Hepatic stellate cell (primary cell): ENCODE measurements around the gene SCOC.

Experiments
- DNase-seq: peaks from one replicate; pipeline ENCODE4 v3.0.0; 2011; ENCODE audit warnings: low spot score

Gene SCOC

DNA sequence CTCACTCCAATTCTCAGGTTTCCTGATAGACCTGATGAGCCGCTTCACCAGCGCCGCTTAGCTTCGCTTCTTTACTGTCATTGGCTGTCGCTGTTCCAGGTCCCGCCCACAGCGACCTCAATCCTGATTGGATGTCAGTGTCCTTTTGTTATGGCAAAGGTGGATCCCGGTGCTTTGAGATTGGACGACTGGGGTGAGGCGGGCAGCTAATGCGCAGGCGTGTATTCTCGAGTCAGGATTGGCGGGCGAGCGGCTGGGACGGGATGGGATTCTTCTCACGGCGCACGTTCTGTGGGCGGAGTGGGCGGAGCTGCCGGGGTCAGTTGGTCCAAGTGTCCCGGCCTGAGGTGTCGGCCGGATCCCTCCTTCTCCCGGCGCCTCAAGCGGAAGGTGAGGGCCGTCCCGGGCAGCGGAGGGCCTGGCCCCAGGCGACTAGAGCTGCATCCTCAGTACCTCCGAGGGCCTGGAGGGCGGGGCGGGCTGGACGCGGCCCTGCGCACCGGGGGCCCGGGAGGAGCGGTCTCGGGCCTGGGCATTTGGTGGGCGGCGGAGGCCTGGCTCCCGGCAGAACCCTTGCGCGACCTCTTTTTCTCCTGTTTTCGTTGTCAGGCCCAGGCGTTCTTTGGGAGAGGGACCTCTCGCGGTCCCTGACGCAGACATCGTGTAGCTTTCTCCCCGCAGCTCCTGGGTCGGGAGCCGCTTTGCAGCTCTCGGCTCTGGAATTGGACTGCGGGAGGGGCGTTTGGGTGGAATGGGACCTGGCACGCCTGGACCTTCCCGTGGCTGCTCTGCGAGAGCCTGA is at the start of gene SCOC:
Gene SCOC (plus strand): TSS at position 319 of the 802 bp plus-strand sequence. CDS start 5,525 bp downstream, outside the sequence.
- DNase-seq, result peak; percentile 98

DNA sequence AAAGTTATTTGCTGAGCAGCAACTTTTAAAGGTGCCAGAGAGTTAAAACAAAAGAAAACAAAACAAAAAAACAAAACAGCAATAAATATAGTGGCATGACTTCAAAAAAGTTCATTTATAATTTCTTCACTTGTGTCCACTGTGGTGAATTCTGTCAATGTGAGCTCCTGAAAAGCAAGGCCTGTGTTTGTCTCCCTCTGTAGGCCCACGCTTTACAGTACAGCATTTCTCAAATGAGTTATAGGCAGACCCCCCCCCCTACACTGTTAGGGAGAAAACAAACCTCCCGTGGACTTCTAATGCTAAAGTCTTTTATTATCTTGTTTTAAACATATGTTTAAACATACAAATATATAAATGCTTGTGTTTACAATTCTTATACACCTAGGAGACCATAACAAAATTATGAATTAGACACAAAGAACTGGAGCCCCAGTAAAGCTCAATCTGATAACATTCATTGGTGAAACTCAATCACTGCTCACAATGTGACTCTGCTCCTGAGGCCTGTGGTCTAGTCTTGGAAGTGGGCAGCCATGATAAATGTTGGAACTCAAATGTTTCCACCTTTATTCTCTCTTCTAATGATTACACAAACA is 47.0 kb upstream of the SCOC start:
- no peak for DNase-seq

GRCh38 chr4:140330311-140330900 is 43.0 kb upstream of the SCOC start:
- DNase-seq, result no peak

DNA sequence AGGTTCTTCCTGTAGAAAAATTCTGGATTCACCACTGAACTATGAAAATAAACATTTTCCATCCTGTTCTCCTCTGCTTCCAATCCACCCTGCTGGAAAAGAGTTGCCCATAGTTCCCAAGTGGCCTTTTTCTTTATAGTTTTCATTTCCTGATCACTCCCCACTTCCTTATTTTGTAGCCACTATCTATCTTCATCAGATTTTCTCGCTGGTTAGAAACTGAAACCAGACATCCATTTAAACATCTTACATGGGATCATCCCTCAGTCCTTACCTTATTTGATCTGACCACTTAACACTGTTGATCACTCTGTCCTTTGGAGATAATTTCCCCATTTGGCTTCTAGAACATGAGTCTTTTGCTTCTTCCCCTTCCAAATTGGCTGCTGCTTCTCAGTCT is 42.2 kb upstream of the SCOC start:
- no peak for DNase-seq

GRCh38 chr4:140331876-140332275 is 41.6 kb upstream of the SCOC start:
- no peak for DNase-seq

DNA sequence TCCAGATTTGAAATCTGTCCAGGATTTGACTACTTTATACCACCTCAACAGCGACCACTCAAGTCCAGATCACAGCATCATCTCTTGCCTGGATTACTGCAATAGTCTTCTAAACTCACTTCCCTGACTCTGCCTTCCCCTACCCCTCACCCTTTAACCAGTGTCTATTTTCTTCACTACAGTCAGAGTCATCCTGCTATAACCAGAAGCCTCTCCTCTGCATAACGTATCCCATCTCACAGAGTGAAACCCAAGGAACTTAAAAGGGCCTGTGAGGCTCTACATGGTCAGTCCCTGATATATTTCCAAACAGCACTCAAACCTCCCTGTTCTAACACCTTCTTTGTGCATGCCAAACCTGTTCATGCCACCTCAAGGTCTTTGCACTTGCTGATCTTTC is 40.7 kb upstream of the SCOC start:
- no peak for DNase-seq

DNA sequence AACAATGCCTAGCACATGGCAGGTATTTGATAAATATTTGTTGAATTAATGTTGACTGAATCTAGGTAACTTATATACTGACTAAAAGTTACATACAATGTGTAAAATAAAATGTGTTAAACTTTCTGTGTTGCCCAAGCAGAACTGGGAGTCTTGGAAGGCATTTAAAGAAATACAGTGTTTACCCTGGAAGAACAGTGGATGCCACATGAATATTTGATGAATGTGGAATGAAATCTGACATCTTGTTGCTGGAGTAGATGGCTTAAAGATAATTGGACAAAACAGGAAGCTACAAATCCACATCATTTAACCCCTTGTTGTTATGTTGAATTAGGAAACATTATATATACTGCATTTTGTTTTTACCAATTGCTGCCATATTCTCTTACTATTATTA is 39.9 kb upstream of the SCOC start:
- no peak for DNase-seq

DNA sequence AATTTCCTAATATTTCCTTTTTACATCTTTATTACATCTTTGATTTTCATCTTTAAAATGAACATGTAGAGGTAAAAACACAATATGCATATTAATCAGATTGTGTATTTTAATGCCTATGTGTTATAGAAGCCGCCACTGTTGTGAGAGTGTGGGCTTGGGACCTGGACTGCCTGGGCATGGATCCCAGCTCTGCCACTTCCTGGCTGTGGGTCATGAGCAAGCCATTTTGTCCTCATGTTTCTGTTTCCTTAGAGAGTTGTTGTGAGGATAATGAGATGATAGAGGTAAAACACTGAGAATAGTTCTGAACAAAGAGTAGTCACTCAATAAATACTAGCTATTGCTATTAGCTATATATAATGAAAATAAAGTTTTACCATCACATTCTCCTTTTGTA is 38.4 kb upstream of the SCOC start:
- no peak for DNase-seq

- DNase-seq, result no peak
Observed at GRCh38 chr4:140336730-140337129, 36.7 kb upstream of the SCOC start.

DNA sequence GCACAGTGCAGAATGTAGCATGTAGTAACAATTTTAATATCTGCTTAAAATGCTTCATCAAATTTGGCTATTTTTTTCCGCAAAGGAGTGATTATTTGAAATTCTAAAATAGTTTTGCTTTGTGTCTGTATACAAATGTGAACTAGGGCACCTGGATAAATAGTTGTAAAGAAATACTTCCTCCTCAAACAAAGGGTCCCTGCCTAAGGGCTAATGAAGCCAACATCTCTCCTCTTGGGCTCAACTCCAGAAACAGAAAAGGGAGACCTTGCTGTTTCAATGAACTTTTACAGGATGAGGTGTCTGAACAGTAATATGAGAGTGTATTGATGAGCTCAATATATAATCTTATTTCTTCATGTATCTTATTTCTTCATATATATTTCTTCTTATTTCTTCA is 30.8 kb upstream of the SCOC start:
- DNase-seq, result no peak

GRCh38 chr4:140343303-140343702 is 30.1 kb upstream of the SCOC start:
- no peak for DNase-seq

- DNase-seq, result no peak
Observed at GRCh38 chr4:140344101-140344500, 29.3 kb upstream of the SCOC start.

DNA sequence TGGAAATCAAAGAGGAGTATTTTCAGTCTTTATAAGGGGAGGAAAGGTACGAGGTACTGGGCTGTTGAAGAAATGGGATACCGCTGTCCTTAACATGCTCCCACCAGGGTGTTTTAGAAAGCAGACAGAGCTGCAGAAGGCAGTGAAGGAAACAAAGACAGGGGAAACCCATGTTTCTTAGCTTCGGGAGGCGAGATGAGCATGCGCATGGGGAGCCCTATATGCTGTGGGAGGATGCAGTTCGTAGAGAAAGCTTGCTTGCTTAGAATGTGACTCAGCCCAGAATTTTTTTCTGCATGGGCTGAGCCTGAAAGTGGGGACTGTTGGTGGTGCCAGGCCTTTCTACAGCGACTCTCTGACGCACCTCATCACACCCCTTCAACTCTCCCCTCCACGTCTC is 28.8 kb upstream of the SCOC start:
- DNase-seq, result no peak

DNA sequence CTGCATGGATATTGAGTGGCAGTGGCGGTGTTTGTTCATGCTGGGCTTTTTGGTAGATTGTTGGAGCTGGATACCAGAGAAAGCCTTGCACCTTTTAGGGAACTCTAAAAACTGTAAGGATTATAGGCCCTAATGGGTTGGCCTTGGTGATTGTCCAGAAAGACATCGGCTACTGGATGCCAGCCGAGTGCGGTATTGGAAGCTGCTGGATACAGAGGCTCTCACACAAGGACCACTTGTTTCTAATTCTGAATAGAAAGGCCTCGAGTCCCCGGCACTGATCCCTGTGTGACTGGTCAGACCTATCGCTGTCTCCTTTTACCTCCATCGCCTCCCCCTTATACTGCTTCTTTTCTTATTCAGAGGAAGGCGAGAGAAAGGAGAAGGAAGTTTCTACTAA is 27.3 kb upstream of the SCOC start:
- no peak for DNase-seq

- no peak for DNase-seq
Observed at GRCh38 chr4:140349816-140350215, 23.6 kb upstream of the SCOC start.

GRCh38 chr4:140351093-140352075 is 22.1 kb upstream of the SCOC start:
- DNase-seq, result no peak

DNA sequence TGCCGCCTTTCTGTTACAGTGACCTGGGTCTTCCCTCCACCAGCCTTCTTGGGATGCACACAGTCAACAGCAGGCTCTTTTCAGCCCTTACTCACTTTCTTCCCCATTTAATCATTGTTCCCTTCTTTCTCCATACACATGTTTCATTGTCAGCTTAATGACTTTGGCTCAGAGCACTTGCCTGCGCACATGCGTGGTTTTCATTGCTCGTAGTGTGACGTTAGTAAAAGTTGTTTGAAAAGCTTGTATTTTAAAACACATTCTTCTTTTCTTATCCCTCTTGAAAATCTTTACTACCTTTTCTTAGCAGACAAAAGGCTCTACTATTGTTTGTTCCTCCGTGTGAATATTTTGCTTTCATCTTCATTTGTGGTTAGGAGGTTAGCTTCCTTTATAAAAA is 19.7 kb upstream of the SCOC start:
- DNase-seq, result no peak

DNA sequence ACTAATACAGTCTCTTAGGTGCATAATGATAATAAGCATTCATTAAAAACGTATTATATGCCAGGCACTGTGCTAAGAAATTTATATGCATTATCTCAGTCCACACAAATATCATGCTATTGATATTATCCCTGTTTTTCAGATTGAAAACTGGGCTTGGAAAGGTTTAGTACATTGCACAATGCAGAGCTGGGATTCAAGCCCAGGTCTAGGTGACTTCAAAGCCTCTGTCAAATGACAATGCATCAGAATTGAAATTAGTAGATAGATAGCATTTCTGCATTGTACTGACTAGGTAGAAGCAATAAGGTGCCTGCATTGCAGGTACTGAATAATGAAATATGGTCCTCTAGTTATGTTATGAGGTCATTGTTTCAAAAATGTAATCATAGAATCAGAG is 18.2 kb upstream of the SCOC start:
- DNase-seq, result no peak

- no peak for DNase-seq
Observed at GRCh38 chr4:140357868-140358267, 15.6 kb upstream of the SCOC start.

DNA sequence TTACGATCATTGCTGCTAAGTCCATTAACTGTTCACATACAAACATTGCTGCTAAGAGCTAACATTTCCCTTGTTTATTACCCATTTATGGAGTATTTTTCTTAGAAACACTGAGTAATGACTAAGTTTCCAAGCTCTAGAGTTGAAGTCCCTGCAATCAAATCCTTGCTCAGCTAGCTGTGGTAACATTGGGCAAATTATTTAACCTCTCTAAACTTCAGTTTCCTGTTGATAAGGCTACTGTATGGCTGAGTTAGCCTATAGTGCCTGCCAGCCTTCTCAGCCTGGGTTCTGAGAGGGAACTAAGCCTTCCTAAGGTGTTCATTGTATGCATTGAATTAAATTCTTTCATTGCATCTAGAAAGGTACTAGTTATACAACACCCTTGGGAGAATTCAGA is 15.2 kb upstream of the SCOC start:
- no peak for DNase-seq

DNA sequence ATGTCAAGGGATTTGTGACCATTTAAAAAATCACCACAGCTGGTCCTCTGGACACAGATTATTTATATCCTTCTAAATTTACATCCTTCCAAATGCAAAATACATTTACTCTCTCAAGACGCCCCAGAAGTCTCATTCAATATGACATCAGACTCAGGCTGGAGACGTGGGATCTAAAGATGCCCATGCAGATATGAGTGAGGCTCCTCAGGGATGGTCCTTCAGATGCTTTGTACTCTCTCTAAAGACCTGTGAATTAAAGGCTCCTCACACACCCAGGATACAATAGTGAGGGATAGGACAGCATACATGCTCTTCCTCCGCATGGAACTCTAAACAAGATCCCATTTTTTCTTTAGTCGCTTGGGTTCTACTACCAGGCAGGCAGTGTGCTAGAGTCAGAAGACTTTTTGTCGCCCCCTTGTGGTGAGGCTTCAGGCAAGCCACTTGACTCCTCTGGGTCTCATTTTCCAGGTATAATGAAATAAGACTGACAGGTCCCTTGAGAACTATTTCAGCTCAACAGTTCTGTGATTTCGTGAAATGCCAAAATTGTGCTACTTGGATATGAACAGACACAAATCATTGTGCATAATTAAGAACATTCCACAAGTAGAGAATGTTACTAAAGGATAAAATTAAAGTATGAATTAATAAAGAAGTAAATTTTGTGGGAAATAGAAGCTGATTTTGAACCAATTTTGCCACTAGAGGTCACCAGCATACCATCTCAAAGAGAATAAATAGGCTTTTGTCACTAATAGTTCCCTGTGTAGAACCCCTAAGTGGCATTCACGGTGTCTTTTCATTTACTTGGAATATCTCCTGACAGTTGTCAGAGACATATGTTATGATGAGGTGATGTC is 13.7 kb upstream of the SCOC start:
- DNase-seq, result peak; percentile 44
